Measurements from ENCODE around the gene BBS2.

DNA sequence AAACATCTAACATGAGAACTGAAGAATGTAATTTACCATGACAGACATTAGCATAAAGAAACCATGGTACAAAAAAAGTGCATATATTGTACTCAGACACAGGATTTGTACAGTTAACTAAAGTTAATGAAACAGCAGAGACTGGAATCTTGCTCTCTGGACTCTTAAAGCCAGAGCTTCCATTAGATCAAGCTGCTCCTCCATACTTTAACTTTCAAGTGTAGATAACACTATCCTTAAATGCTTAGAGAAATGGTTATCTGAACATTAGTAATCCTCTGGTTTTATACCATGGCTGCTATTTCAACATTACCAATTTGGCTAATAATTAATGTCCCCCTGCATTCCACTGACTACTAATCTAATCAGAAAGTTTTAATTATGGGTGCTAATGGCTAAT, 71.8 kb downstream of the BBS2 start:
- TF ChIP-seq, protein P1, sequence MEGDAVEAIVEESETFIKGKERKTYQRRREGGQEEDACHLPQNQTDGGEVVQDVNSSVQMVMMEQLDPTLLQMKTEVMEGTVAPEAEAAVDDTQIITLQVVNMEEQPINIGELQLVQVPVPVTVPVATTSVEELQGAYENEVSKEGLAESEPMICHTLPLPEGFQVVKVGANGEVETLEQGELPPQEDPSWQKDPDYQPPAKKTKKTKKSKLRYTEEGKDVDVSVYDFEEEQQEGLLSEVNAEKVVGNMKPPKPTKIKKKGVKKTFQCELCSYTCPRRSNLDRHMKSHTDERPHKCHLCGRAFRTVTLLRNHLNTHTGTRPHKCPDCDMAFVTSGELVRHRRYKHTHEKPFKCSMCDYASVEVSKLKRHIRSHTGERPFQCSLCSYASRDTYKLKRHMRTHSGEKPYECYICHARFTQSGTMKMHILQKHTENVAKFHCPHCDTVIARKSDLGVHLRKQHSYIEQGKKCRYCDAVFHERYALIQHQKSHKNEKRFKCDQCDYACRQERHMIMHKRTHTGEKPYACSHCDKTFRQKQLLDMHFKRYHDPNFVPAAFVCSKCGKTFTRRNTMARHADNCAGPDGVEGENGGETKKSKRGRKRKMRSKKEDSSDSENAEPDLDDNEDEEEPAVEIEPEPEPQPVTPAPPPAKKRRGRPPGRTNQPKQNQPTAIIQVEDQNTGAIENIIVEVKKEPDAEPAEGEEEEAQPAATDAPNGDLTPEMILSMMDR (IDR thresholded peaks at IDR 0.05) = no peak
- no peak for TF ChIP-seq POLR2A (IDR thresholded peaks at IDR 0.05)

All from body of pancreas (tissue), 4 donors.